HG03025 (cell line): ENCODE data around the gene ANKDD1B.
"Not testable (repeated sequence)": the region's sequence is repeated elsewhere in the genome, so short reads cannot be mapped to it uniquely, and the experiment has no call there.

ENCODE experiments used
- ATAC-seq: cut with Tn5 transposase; IDR thresholded peaks from one replicate; pipeline ENCODE4 v1.9.1; 2021; ENCODE audit warnings: mild to moderate bottlenecking, moderate library complexity; ENCODE audit not compliant: unreplicated experiment, low FRiP score

ANKDD1B gene

GRCh38 chr5:75694781-75695180 lies 83.5 kb downstream of the ANKDD1B start:
- no peak for ATAC-seq

GRCh38 chr5:75695472-75696351 lies 84.5 kb downstream of the ANKDD1B start:
- ATAC-seq: not testable (repeated sequence)

GRCh38 chr5:75701856-75702255 lies 90.6 kb downstream of the ANKDD1B start:
- no peak for ATAC-seq

GRCh38 chr5:75706016-75706415 lies 94.8 kb downstream of the ANKDD1B start:
- ATAC-seq: no peak

GRCh38 chr5:75706775-75707174 lies 95.5 kb downstream of the ANKDD1B start:
- ATAC-seq: no peak

- no peak for ATAC-seq
Observed at GRCh38 chr5:75707911-75708509, 96.8 kb downstream of the ANKDD1B start.

- ATAC-seq: no peak
Observed at GRCh38 chr5:75710637-75711036, 99.4 kb downstream of the ANKDD1B start.

GRCh38 chr5:75711151-75711550 lies 99.9 kb downstream of the ANKDD1B start:
- ATAC-seq: no peak

GRCh38 chr5:75712091-75712490 lies 100.8 kb downstream of the ANKDD1B start:
- no peak for ATAC-seq

GRCh38 chr5:75716715-75717081 lies 105.4 kb downstream of the ANKDD1B start:
- ATAC-seq: peak; percentile 3

- peak; percentile 97 for ATAC-seq
Observed at GRCh38 chr5:75717082-75717922, 106.0 kb downstream of the ANKDD1B start, which contains the start of gene POC5. POC5 (minus strand) TSS chr5:75717437; CDS start chr5:75712937, 4,500 bp downstream.

- no peak for ATAC-seq
Observed at GRCh38 chr5:75720882-75721281, 109.6 kb downstream of the ANKDD1B start.
